HFF-Myc (cell line): ENCODE results near the gene SMYD3.
A peak's percentile ranks its signal among the peaks of the same experiment; 100 is the strongest.

ENCODE experiments used
- DNase-seq: peaks from one replicate; pipeline ENCODE4 v3.0.0-alpha.2; 2011; ENCODE audit warnings: low read depth; ENCODE audit errors: extremely low read depth
- H3K4me3 ChIP-seq: replicated peaks from 2 replicates; pipeline ENCODE4 v1.5.1; 2011; ENCODE audit warnings: low read depth, mild to moderate bottlenecking, control low read depth, low read length
- CTCF ChIP-seq: IDR thresholded peaks from 2 replicates; pipeline ENCODE4 v1.5.1; 2012; ENCODE audit warnings: mild to moderate bottlenecking, low read depth, low read length, control low read depth; ENCODE audit errors: missing control alignments

The SMYD3 gene

GRCh38 chr1:245762396-245762910, 744.6 kb downstream of the SMYD3 start:
- no peak for DNase-seq
- no peak overlapping the region for H3K4me3 ChIP-seq
- no peak for TF ChIP-seq CTCF

- no peak for DNase-seq
- no peak for TF ChIP-seq CTCF
- no peak overlapping the region for H3K4me3 ChIP-seq
These were observed 746.8 kb downstream of the SMYD3 start for GRCh38 chr1:245760301-245760700.

DNA sequence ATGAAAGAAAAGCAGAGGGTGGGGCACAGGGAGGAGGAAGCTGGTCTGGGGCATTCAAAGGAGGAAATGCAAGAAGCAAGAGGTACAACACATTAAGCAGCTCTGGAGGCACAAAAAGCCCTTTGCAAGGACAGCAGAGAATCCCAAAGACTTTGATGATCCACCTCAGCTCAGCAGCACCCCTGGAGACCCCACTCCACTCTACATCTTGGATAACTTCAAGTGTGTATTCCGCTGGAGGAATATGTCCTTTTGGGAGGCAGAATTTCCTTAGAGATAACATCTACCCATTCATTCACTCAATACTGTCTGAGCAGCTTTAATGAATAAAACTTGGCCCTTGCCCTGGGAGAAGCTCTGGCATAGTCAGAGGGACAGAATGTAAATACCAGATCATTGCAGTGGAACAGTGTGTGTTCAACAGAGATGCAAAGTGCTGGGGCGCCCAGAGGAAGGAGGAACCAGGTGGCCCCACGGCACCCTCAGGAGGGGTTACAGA, 752.6 kb downstream of the SMYD3 start:
- TF ChIP-seq CTCF = no peak
- no peak overlapping the region for H3K4me3 ChIP-seq
- DNase-seq = no peak

- TF ChIP-seq CTCF = no peak
- DNase-seq = no peak
- H3K4me3 ChIP-seq = no peak overlapping the region
These were observed 753.3 kb downstream of the SMYD3 start for GRCh38 chr1:245753807-245754206.

DNA sequence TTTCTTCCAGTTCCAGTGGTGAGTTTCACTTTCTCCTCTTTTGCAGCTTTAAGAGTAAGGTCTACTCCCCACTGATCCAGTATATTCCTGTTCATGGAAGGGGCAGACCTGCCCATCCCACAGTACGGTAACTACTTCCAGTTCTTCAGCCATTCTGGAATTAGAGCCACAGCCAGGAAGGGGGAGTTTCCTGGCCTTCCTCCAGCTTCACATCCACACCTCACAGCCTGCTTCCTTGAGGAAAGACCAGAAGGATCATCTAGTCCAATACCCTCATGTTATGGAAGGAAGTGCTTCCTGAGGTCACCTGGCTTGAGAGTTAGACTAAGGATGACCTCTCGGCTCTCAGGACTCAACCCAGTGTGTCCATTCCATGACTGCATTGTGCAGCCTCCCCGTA, 754.5 kb downstream of the SMYD3 start:
- no peak overlapping the region for H3K4me3 ChIP-seq
- no peak for TF ChIP-seq CTCF
- DNase-seq = peak; percentile 22

- peak; percentile 36 for DNase-seq
- no peak overlapping the region for H3K4me3 ChIP-seq
- no peak for TF ChIP-seq CTCF
These were observed 755.2 kb downstream of the SMYD3 start for GRCh38 chr1:245751726-245752470.
